Endothelial cell of umbilical vein (primary cell): ENCODE measurements around the gene BTN3A1.

Source experiments
- CTCF ChIP-seq, 2 donors: IDR thresholded peaks; 1 replicate in 1 of 2; 2 replicates in 1 of 2; pipeline ENCODE4 v1.5.1; 2011; ENCODE audit warnings: low read length in 2 of 2, mild to moderate bottlenecking in 2 of 2, moderate library complexity in 2 of 2, control low read depth in 1 of 2, inconsistent platforms in 1 of 2, low read depth in 1 of 2; ENCODE audit not compliant: insufficient read depth in 1 of 2; ENCODE audit errors: extremely low read depth in 1 of 2
- EZH2 ChIP-seq: IDR thresholded peaks from 2 replicates; pipeline ENCODE4 v1.6.1; 2012; ENCODE audit warnings: borderline replicate concordance, low read depth, mild to moderate bottlenecking, moderate library complexity, low read length, inconsistent platforms; ENCODE audit not compliant: severe bottlenecking
- FOS ChIP-seq: IDR thresholded peaks from 2 replicates; pipeline ENCODE4 v1.6.1; 2011; ENCODE audit warnings: mild to moderate bottlenecking, low read length, moderate library complexity, borderline replicate concordance; ENCODE audit not compliant: insufficient read depth
- JUN ChIP-seq: IDR thresholded peaks from 2 replicates; pipeline ENCODE4 v1.6.1; 2011; ENCODE audit warnings: borderline replicate concordance, low read depth; ENCODE audit not compliant: insufficient read length, insufficient read depth
- MYC ChIP-seq: IDR thresholded peaks from one replicate; pipeline ENCODE4 v1.6.1; 2011; ENCODE audit warnings: mild to moderate bottlenecking, low read depth, low read length
- POLR2A ChIP-seq: IDR thresholded peaks from 2 replicates; pipeline ENCODE4 v1.6.1; 2012; ENCODE audit warnings: low read depth, mild to moderate bottlenecking, control low read depth, low read length
- POLR2AphosphoS5 ChIP-seq: IDR thresholded peaks from 2 replicates; pipeline ENCODE4 v1.6.1; 2012; ENCODE audit warnings: low read depth, mild to moderate bottlenecking, control low read depth, low read length, moderate library complexity; ENCODE audit not compliant: insufficient read depth

DNA sequence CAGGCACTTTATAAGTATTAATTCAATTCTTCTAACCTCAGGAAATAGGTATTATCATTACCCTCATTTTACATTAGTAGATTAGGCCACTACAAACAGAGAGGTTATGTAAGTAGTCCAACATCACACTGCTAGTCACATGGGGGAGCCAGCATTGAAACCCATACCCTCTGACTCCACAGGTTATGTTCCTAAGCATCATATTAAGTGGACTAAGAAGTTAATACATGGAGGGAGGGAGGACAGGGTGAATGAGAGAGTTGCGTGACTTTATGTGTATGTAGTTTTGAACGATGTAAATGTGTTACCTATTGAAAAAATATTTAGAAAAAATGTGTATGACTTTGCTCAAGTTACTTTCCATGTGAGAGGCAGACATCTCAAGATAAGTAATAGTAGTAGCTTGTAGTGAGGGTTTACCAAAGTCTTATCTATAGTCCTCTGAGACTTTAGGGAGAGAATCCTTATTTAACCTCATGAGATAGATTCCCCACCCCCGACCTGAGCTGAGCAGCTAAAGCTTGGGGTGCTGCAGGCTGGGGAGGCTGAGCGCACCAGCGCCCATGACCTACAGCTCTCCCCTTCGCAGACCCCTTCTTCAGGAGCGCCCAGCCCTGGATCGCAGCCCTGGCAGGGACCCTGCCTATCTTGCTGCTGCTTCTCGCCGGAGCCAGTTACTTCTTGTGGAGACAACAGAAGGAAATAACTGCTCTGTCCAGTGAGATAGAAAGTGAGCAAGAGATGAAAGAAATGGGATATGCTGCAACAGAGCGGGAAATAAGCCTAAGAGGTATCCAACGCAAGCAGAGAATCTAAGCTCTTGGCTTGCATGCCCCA lies 29.5 kb upstream of the BTN3A1 start:
- TF ChIP-seq POLR2A: no peak
- no peak for TF ChIP-seq EZH2
- TF ChIP-seq CTCF (IDR thresholded peaks at IDR 0.05; ENCODE audit: extremely low read depth in 1 of 2, insufficient read depth in 1 of 2, low read depth in 1 of 2, low read length in 2 of 2): no peak
- TF ChIP-seq JUN: no peak
- no peak for TF ChIP-seq FOS
- no peak for TF ChIP-seq POLR2AphosphoS5
- no peak for TF ChIP-seq MYC
